Liver (tissue), 9 donors: ENCODE measurements around the gene AHI1. TPM values are rescaled to one million over a fixed set of nuclear protein-coding genes. Genes with fewer than 3 reads are reported as not detected.

Experiments used
- DNase-seq: peaks from one replicate; pipeline ENCODE4 v3.0.0-alpha.2; 2017; ENCODE audit warnings: low spot score
- H3K27ac ChIP-seq, 2 donors: one replicate each; pipeline ENCODE4 v1.7.0; 2013; ENCODE audit warnings: inconsistent platforms in 2 of 2, low read length in 2 of 2, control low read depth in 1 of 2, low read depth in 1 of 2, mild to moderate bottlenecking in 1 of 2
- H3K27me3 ChIP-seq, 4 donors: one replicate each; pipeline versions ENCODE4 v1.6.1 to v1.7.0; 2013; ENCODE audit warnings: low read length in 3 of 4, inconsistent platforms in 1 of 4, mild to moderate bottlenecking in 1 of 4, moderate library complexity in 1 of 4; ENCODE audit not compliant: control insufficient read depth in 4 of 4, insufficient read depth in 4 of 4
- H3K36me3 ChIP-seq, 4 donors: one replicate each; pipeline versions ENCODE4 v1.6.1 to v1.7.0; 2013; ENCODE audit warnings: low read length in 3 of 4, mild to moderate bottlenecking in 3 of 4, low read depth in 1 of 4, moderate library complexity in 1 of 4; ENCODE audit not compliant: control insufficient read depth in 4 of 4, insufficient read depth in 3 of 4
- H3K4me1 ChIP-seq, 4 donors: one replicate each; pipeline versions ENCODE4 v1.6.1 to v1.7.0; 2013; ENCODE audit warnings: low read length in 3 of 4, mild to moderate bottlenecking in 3 of 4, moderate library complexity in 1 of 4; ENCODE audit not compliant: control insufficient read depth in 4 of 4, insufficient read depth in 4 of 4
- H3K4me3 ChIP-seq, 3 donors: one replicate each; pipeline versions ENCODE4 v1.6.1 to v1.7.0; 2013; ENCODE audit warnings: low read length in 3 of 3, control low read depth in 1 of 3, low read depth in 1 of 3, mild to moderate bottlenecking in 1 of 3
- H3K9ac ChIP-seq, 2 donors: one replicate each; pipeline ENCODE4 v1.7.0; 2013; ENCODE audit warnings: low read length in 2 of 2, mild to moderate bottlenecking in 2 of 2, moderate library complexity in 2 of 2, control low read depth in 1 of 2, low read depth in 1 of 2
- H3K9me3 ChIP-seq, 4 donors: one replicate each; pipeline versions ENCODE4 v1.6.1 to v1.7.0; 2013; ENCODE audit warnings: low read length in 3 of 4; ENCODE audit not compliant: control insufficient read depth in 4 of 4
- ATF3 ChIP-seq: IDR thresholded peaks from 2 replicates; pipeline ENCODE4 v1.6.1; 2016; ENCODE audit warnings: antibody characterized with exemption
- CTCF ChIP-seq: fragments of 150-350 bp; IDR thresholded peaks from 2 replicates; pipeline ENCODE4 v1.5.1; 2017; ENCODE audit warnings: improper control_type of control experiment, low read depth, low read length; ENCODE audit not compliant: missing input control
- EGR1 ChIP-seq, 2 donors: IDR thresholded peaks; 2 replicates each; pipeline ENCODE4 v1.6.1; 2016 to 2018; ENCODE audit warnings: antibody characterized with exemption in 2 of 2, low read depth in 2 of 2
- FOXA1 ChIP-seq: IDR thresholded peaks from 2 replicates; pipeline ENCODE4 v1.6.1; 2016; ENCODE audit warnings: antibody characterized with exemption
- FOXA2 ChIP-seq: IDR thresholded peaks from 2 replicates; pipeline ENCODE4 v1.6.1; 2016; ENCODE audit warnings: antibody characterized with exemption
- GABPA ChIP-seq, 2 donors: IDR thresholded peaks in 1 of 2; conservative IDR thresholded peaks in 1 of 2; 2 replicates each; pipeline ENCODE4 v1.6.1; 2016; ENCODE audit warnings: antibody characterized with exemption in 2 of 2, mild to moderate bottlenecking in 1 of 2, moderate library complexity in 1 of 2
- HNF4A ChIP-seq, 2 donors: conservative IDR thresholded peaks; 2 replicates each; pipeline ENCODE4 v1.6.1; 2016; ENCODE audit warnings: antibody characterized with exemption in 2 of 2, mild to moderate bottlenecking in 2 of 2
- HNF4G ChIP-seq: IDR thresholded peaks from 2 replicates; pipeline ENCODE4 v1.6.1; 2016; ENCODE audit warnings: antibody characterized with exemption
- JUND ChIP-seq, 2 donors: IDR thresholded peaks; 2 replicates each; pipeline ENCODE4 v1.6.1; 2016; ENCODE audit warnings: antibody characterized with exemption in 2 of 2
- MAX ChIP-seq: IDR thresholded peaks from 2 replicates; pipeline ENCODE4 v1.6.1; 2016; ENCODE audit warnings: antibody characterized with exemption
- NR2F2 ChIP-seq: IDR thresholded peaks from 2 replicates; pipeline ENCODE4 v1.6.1; 2016; ENCODE audit warnings: antibody characterized with exemption
- RAD21 ChIP-seq, 2 donors: IDR thresholded peaks; 2 replicates each; pipeline ENCODE4 v1.6.1; 2016; ENCODE audit warnings: antibody characterized with exemption in 2 of 2, mild to moderate bottlenecking in 2 of 2
- REST ChIP-seq: IDR thresholded peaks from 2 replicates; pipeline ENCODE4 v1.6.1; 2016; ENCODE audit warnings: antibody characterized with exemption, mild to moderate bottlenecking
- RXRA ChIP-seq, 2 donors: IDR thresholded peaks; 2 replicates each; pipeline ENCODE4 v1.6.1; 2017 to 2018; ENCODE audit warnings: antibody characterized with exemption in 2 of 2, mild to moderate bottlenecking in 1 of 2
- SP1 ChIP-seq: IDR thresholded peaks from 2 replicates; pipeline ENCODE4 v1.6.1; 2018; ENCODE audit warnings: antibody characterized with exemption, mild to moderate bottlenecking
- TAF1 ChIP-seq: conservative IDR thresholded peaks from 2 replicates; pipeline ENCODE4 v1.6.1; 2016; ENCODE audit warnings: antibody characterized with exemption, mild to moderate bottlenecking
- YY1 ChIP-seq: IDR thresholded peaks from 2 replicates; pipeline ENCODE4 v1.6.1; 2016; ENCODE audit warnings: antibody characterized with exemption, mild to moderate bottlenecking
- WGBS: extraction: QIAGEN DNeasy Blood & Tissue Kit; methylation state at CpG from one replicate; pipeline ENCODE4 v1.1.7; 2013; 5-methylcytosine and 5-hydroxymethylcytosine counted together
- polyA plus RNA-seq, 2 donors: library from polyadenylated mRNA; stranded (reverse) in 1 of 2; unstranded in 1 of 2; fragments of 200-250 nt in 1 of 2; fragments of >200 nt in 1 of 2; fragmentation: Nextera tagmentation in 1 of 2; extraction: Ambion mirVana in 1 of 2; gene quantifications; one replicate each; pipeline versions ENCODE4 v1.2.1 to v1.2.3, GENCODE V29; 2013 to 2015
- total RNA-seq, 2 donors: library from RNA; depleted of rRNA; stranded (reverse); fragments of >200 nt; gene quantifications; one replicate each; pipeline ENCODE4 v1.2.3, GENCODE V29; 2014
- TF ChIP-seq, protein P1 (sequence below): IDR thresholded peaks from 2 replicates; pipeline ENCODE4 v1.6.1; 2016; ENCODE audit warnings: antibody characterized with exemption
- donor health status: healthy.
- donor health status: healthy.
- donor health status: healthy.
- donor health status: healthy.
- donor health status: healthy.

Gene AHI1
- total and polyA plus RNA-seq, 4 donors = 2.0 to 14.4 (median 9.0) TPM

DNA sequence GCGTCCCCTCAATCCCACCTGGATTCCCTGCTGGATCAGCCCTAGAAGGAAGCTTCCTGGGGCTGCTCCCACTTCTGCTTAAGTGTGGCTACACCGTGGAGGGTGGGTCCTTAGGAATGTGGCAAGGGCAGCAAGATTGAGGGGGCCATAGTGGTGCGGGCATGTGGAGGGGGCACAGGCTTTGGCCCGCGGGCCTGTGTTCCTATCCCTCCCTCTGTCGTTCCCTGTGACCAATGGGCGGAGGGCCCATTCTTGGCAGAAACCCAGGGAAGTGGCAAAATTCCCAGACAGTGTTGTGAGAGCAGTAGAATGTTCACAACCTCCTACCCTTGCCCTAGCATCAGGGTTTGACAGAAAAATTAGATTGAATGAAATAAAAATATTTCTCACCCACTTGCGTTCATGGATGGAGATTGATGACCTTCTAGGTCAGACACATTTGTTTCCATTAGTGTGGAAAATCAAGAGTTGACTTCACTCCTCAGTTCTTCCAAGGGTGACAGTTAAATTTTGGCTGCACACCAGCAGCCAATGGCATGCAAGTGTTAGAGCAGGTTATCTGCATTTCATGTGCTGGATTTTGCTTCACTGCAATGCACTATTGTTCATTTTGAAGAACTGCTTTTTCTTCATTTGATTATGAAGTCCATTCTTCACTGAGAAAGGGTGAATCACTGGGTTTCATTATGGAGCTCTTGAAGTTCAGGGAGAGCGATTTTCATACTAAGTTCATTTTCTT is 49.3 kb upstream of the AHI1 start:
- no peak for DNase-seq

More for the DNA sequence above, 49.3 kb upstream of the AHI1 start:
- Histone ChIP-seq H3K4me3 (no peak overlapping the region), H3K4me1 (peaks cover 0 to 1% (median 0%) of the 10 kb centered on the region in 4 donors), H3K27ac (no peak overlapping the region), H3K27me3 (no peaks in the 10 kb centered on the region), H3K9me3 (no peaks in the 10 kb centered on the region), H3K36me3 (no peaks in the 10 kb centered on the region), H3K9ac (no peak overlapping the region)
- WGBS = 83% methylated on average over 9 of the region's 9 CpGs
- TF ChIP-seq HNF4A (conservative IDR thresholded peaks at IDR 0.05) = no peak
- TF ChIP-seq ATF3 = no peak
- no peak for TF ChIP-seq CTCF
- no peak for TF ChIP-seq FOXA1
- no peak for TF ChIP-seq SP1
- TF ChIP-seq HNF4G = no peak
- no peak for TF ChIP-seq NR2F2
- TF ChIP-seq MAX = no peak
- no peak for TF ChIP-seq GABPA (IDR thresholded peaks at IDR 0.05 in 1 of 2, conservative IDR thresholded peaks at IDR 0.05 in 1 of 2)
- no peak for TF ChIP-seq EGR1 (IDR thresholded peaks at IDR 0.05; ENCODE audit: low read depth in 2 of 2)
- no peak for TF ChIP-seq YY1
- no peak for TF ChIP-seq RAD21 (IDR thresholded peaks at IDR 0.05)
- no peak for TF ChIP-seq TAF1
- no peak for TF ChIP-seq JUND (IDR thresholded peaks at IDR 0.05)
- TF ChIP-seq FOXA2 = no peak
- TF ChIP-seq REST = no peak
- TF ChIP-seq RXRA (IDR thresholded peaks at IDR 0.05) = no peak
- TF ChIP-seq, protein P1, sequence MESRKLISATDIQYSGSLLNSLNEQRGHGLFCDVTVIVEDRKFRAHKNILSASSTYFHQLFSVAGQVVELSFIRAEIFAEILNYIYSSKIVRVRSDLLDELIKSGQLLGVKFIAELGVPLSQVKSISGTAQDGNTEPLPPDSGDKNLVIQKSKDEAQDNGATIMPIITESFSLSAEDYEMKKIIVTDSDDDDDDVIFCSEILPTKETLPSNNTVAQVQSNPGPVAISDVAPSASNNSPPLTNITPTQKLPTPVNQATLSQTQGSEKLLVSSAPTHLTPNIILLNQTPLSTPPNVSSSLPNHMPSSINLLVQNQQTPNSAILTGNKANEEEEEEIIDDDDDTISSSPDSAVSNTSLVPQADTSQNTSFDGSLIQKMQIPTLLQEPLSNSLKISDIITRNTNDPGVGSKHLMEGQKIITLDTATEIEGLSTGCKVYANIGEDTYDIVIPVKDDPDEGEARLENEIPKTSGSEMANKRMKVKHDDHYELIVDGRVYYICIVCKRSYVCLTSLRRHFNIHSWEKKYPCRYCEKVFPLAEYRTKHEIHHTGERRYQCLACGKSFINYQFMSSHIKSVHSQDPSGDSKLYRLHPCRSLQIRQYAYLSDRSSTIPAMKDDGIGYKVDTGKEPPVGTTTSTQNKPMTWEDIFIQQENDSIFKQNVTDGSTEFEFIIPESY = no peak
